Kidney epithelial cell (primary cell): ENCODE measurements around the gene SYT17. TPM values are rescaled to one million over a fixed set of nuclear protein-coding genes. Genes with fewer than 3 reads are reported as not detected.

Source experiments
- DNase-seq: peaks from one replicate; pipeline ENCODE4 v3.0.0-alpha.2; 2010; ENCODE audit warnings: low read depth
- H3K27me3 ChIP-seq: 2 replicates; pipeline ENCODE4 v1.6.0; 2011; ENCODE audit warnings: low read length; ENCODE audit not compliant: control insufficient read depth, insufficient read depth
- H3K36me3 ChIP-seq: 2 replicates; pipeline ENCODE4 v1.5.1; 2011; ENCODE audit warnings: low read length; ENCODE audit not compliant: control insufficient read depth, insufficient read depth
- H3K4me3 ChIP-seq: 2 replicates; pipeline ENCODE4 v1.5.1; 2011; ENCODE audit warnings: low read depth, mild to moderate bottlenecking, control low read depth, low read length
- CTCF ChIP-seq: IDR thresholded peaks from 2 replicates; pipeline ENCODE4 v1.5.1; 2011; ENCODE audit warnings: mild to moderate bottlenecking, moderate library complexity, low read length, control low read depth, inconsistent platforms; ENCODE audit not compliant: insufficient read depth, poor library complexity, severe bottlenecking
- total RNA-seq: library from RNA; depleted of rRNA; stranded (reverse); fragments of >200 nt; gene quantifications from 2 replicates; pipeline ENCODE4 v1.2.3, GENCODE V29; 2015

The SYT17 gene
- total RNA-seq, 1 donor from 2014 or later: 0.63 TPM

GRCh38 chr16:19299565-19299964 lies 131.5 kb downstream of the SYT17 start:
- Histone ChIP-seq H3K27me3 (no peaks in the 10 kb centered on the region), H3K36me3 (no peaks in the 10 kb centered on the region), H3K4me3 (no peak overlapping the region)
- DNase-seq: no peak
- TF ChIP-seq CTCF: no peak

GRCh38 chr16:19301931-19302330 lies 133.9 kb downstream of the SYT17 start:
- no peaks in the 10 kb centered on the region for H3K27me3 ChIP-seq
- no peak for DNase-seq
- no peaks in the 10 kb centered on the region for H3K36me3 ChIP-seq
- no peak overlapping the region for H3K4me3 ChIP-seq
- no peak for TF ChIP-seq CTCF

GRCh38 chr16:19304750-19305149 lies 136.7 kb downstream of the SYT17 start:
- no peak for DNase-seq
- no peaks in the 10 kb centered on the region for H3K27me3 ChIP-seq
- no peaks in the 10 kb centered on the region for H3K36me3 ChIP-seq
- TF ChIP-seq CTCF: no peak
- no peak overlapping the region for H3K4me3 ChIP-seq

GRCh38 chr16:19305443-19305842 lies 137.4 kb downstream of the SYT17 start:
- DNase-seq: no peak
- no peak for TF ChIP-seq CTCF
- Histone ChIP-seq H3K36me3 (no peaks in the 10 kb centered on the region), H3K27me3 (no peaks in the 10 kb centered on the region), H3K4me3 (no peak overlapping the region)

- no peaks in the 10 kb centered on the region for H3K36me3 ChIP-seq
- DNase-seq: no peak
- no peak for TF ChIP-seq CTCF
- no peaks in the 10 kb centered on the region for H3K27me3 ChIP-seq
- no peak overlapping the region for H3K4me3 ChIP-seq
Measured at GRCh38 chr16:19307587-19308241, 139.7 kb downstream of the SYT17 start.

- no peak for TF ChIP-seq CTCF
- DNase-seq: no peak
- no peaks in the 10 kb centered on the region for H3K36me3 ChIP-seq
- no peak overlapping the region for H3K4me3 ChIP-seq
- no peaks in the 10 kb centered on the region for H3K27me3 ChIP-seq
Measured at GRCh38 chr16:19308392-19308791, 140.4 kb downstream of the SYT17 start.
